HG03457 (cell line): ENCODE data around the gene NSMCE3.

Experiments used
- ATAC-seq: cut with Tn5 transposase; IDR thresholded peaks from one replicate; pipeline ENCODE4 v1.9.1; 2021; ENCODE audit warnings: moderate number of reproducible peaks; ENCODE audit not compliant: unreplicated experiment

NSMCE3 gene

GRCh38 chr15:29269485-29270168, at the start of gene NSMCE3:
Gene NSMCE3 (minus strand): TSS chr15:29269822. CDS start chr15:29269705, 117 bp downstream.
- ATAC-seq: peak; percentile 78

- no peak for ATAC-seq
These were observed 46.8 kb upstream of the NSMCE3 start for GRCh38 chr15:29316422-29316821.

GRCh38 chr15:29312387-29312786, 42.8 kb upstream of the NSMCE3 start:
- no peak for ATAC-seq

- ATAC-seq: no peak
These were observed 42.1 kb upstream of the NSMCE3 start for GRCh38 chr15:29311696-29312095.

GRCh38 chr15:29309139-29309538, 39.5 kb upstream of the NSMCE3 start:
- no peak for ATAC-seq

GRCh38 chr15:29308299-29308698, 38.7 kb upstream of the NSMCE3 start:
- no peak for ATAC-seq

GRCh38 chr15:29305556-29305955, 35.9 kb upstream of the NSMCE3 start:
- ATAC-seq: no peak

- ATAC-seq: no peak
These were observed 33.2 kb upstream of the NSMCE3 start for GRCh38 chr15:29302871-29303270.

- no peak for ATAC-seq
These were observed 30.2 kb upstream of the NSMCE3 start for GRCh38 chr15:29299784-29300183.

- ATAC-seq: no peak
These were observed 29.7 kb upstream of the NSMCE3 start for GRCh38 chr15:29299331-29299730.

- no peak for ATAC-seq
These were observed 25.2 kb upstream of the NSMCE3 start for GRCh38 chr15:29294732-29295325.

GRCh38 chr15:29291067-29291845, 21.6 kb upstream of the NSMCE3 start:
- ATAC-seq: no peak

GRCh38 chr15:29289173-29289572, 19.6 kb upstream of the NSMCE3 start:
- no peak for ATAC-seq

GRCh38 chr15:29285386-29285785, 15.8 kb upstream of the NSMCE3 start:
- no peak for ATAC-seq

- ATAC-seq: no peak
These were observed 13.8 kb upstream of the NSMCE3 start for GRCh38 chr15:29283381-29283780.

- ATAC-seq: no peak
These were observed 10.9 kb upstream of the NSMCE3 start for GRCh38 chr15:29280514-29280913.

- ATAC-seq: no peak
These were observed 8.9 kb upstream of the NSMCE3 start for GRCh38 chr15:29278436-29279105.

- ATAC-seq: no peak
These were observed 6.7 kb upstream of the NSMCE3 start for GRCh38 chr15:29276366-29276765.

GRCh38 chr15:29275855-29276254, 6.2 kb upstream of the NSMCE3 start:
- no peak for ATAC-seq

GRCh38 chr15:29274946-29275345, 5.3 kb upstream of the NSMCE3 start:
- ATAC-seq: no peak

- ATAC-seq: no peak
These were observed 2.6 kb upstream of the NSMCE3 start for GRCh38 chr15:29272219-29272618.
